Aortic smooth muscle cell (primary cell): Measurements from ENCODE around the gene RAB12. TPM values are rescaled to one million over a fixed set of nuclear protein-coding genes. Genes with fewer than 3 reads are reported as not detected.

Experiments used
- total RNA-seq: library from RNA; depleted of rRNA; stranded (reverse); fragments of >200 nt; gene quantifications from 2 replicates; pipeline ENCODE4 v1.2.3, GENCODE V29; 2014

RAB12 gene, protein sequence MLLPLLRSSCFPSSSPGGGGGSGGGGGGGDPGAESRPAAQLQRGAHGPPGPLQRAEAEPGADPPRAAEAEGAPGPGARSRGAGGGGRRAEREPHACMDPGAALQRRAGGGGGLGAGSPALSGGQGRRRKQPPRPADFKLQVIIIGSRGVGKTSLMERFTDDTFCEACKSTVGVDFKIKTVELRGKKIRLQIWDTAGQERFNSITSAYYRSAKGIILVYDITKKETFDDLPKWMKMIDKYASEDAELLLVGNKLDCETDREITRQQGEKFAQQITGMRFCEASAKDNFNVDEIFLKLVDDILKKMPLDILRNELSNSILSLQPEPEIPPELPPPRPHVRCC
- 69.4 and 75.7 TPM in 2 replicates for total RNA-seq

GRCh38 chr18:8608795-8609658 lies at the start of gene RAB12:
Gene RAB12, plus strand, starts transcription at chr18:8609437. Its CDS starts 3 bp downstream, at chr18:8609440.

Other genes with a start within 250 kb of the RAB12 start
- gene MTCL1, start 96.1 kb downstream of the RAB12 start, total RNA-seq, result 11.9 TPM in 2 replicates